GM11168 (cell line): ENCODE measurements around the gene CXCL12.

Source experiments
- in situ Hi-C: fragments of 300-500 bp; cut with MboI; formaldehyde crosslinking; loops from one replicate; pipeline ENCODE4 v1.12.0; 2022; ENCODE audit warnings: low sequenced_read_pairs; ENCODE audit not compliant: unreplicated experiment

Gene CXCL12

GRCh38 chr10:44341886-44342285, 43.0 kb downstream of the CXCL12 start:
- in situ Hi-C loops, result no loop called here

- in situ Hi-C loops, result no loop called here
These were observed 44.3 kb downstream of the CXCL12 start for GRCh38 chr10:44340557-44340956.

GRCh38 chr10:44339218-44339617, 45.7 kb downstream of the CXCL12 start:
- in situ Hi-C loops, result no loop called here

DNA sequence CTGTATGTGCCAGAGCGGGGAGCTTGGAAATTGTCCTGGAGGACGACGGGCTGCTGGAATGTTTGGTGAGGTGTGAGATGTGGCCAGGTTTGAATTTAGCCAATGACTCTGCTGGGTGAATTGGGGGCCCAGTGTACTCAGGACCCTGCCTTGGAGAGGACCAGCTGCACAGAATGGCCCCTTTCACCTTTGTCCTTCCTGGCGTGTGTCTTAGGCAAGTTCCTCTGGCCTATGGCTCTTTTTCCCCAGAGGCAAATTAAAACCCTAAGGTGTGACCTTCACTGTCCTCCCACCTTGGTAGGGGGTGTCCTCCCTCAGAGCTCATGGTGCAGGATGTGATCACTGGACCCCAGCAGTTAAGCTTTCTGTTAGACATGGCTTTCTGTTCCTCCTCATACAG, 47.8 kb downstream of the CXCL12 start:
- in situ Hi-C loops, result no loop called here

DNA sequence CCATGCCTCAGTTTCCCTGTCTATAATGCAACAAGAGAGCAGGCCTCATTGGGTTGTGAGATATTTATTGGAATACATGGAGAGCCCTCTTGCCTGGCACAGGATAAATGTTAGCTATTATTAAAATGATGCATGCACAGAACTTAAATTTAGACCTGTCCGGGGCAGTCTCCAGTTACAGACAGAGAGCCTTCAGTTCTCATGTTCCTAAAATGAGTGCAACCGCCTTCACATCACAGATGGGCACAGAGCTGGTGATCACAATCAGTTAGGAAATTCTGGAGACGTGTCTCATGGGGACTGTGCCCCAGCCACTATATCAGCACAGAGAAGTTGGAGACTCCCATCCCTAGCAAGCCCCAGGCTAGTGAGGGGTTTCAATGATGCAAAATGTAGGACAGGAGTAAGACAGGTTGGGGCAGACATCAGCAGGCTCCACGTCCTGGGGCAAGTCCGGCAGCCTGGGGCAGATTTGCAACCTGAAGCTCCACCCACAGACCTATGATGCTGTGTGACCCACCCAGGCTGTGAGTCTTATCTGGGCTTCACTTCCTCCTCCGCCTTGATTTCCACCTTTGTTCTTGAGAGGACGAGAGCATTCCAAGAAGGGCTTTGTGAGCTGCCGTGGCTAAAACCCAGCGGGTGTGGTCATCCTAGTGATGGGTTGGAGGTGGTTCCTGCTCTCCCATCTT, 49.4 kb downstream of the CXCL12 start:
- in situ Hi-C loops, result no loop called here

DNA sequence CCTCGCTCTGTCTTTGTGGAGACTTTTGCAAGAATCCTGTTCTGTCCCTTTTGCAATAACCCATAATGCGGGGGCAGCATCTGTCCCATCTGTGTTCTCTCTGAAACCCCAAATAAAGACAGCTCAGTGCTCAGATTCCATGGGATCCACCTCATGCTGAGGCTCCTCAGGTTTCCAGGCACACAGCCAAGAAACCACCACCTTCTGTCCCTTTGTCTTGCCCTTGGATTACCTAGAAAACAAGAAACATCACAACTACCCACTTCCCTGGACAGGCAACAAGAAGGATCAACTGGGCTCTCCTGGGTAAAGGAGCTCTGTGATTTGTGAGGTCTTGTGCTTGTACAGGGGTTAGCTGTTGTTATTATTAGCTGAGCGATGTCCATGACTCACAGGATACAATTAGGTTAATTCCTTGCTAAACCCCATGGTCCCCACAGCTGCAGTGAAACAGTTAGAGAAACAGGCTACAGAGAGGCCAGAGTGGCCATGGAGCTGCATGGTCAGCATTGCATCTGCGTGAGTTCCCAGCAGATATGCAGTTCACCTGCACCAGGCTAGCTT, 50.2 kb downstream of the CXCL12 start:
- in situ Hi-C loops, result no loop called here

GRCh38 chr10:44334091-44334490, 50.8 kb downstream of the CXCL12 start:
- in situ Hi-C loops, result no loop called here

GRCh38 chr10:44333511-44333910, 51.4 kb downstream of the CXCL12 start:
- in situ Hi-C loops, result no loop called here

GRCh38 chr10:44332465-44332864, 52.4 kb downstream of the CXCL12 start:
- in situ Hi-C loops, result no loop called here

- in situ Hi-C loops, result no loop called here
These were observed 54.5 kb downstream of the CXCL12 start for GRCh38 chr10:44330431-44330830.

DNA sequence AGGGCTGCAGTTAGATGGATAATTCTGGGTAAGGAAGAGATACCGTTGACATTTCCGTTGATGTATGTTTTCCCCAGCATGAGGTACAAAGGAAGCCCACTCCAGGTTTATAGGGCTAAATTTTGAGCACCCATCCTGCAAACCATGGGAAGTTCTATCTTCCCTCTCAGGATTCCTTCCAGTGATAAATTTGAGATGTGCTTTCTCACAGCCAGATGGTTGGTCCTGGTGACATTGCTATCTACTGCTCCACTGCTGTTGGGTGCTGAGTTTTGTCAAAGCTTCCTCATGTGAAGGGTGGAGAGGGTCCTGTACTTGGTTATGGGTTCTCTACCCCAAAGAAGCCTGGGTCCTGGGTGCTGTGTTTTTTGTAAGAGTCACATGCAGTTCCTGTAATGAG, 57.4 kb downstream of the CXCL12 start:
- in situ Hi-C loops, result no loop called here
